Measurements from ENCODE around the gene CSF3R.

DNA sequence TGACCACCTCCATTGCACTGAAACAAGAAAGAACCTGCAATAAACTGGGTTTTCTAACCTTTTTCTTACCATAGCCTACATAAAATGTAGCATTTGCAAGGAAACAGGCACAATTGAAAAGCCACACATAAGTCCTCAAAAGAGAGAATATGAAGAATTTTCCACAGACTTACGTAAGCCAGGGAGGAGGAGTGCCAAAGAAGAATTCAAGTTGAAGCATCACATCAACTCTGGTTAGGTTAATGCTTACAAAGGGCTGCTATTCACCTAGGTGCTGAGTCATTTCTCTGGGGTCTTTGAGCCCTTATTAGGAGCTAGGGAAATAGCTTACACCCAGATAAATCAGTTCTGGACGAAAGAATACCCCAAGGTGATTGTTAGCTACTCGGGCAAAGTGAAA, 42.1 kb downstream of the CSF3R start:
- no peak for TF ChIP-seq POLR2A (IDR thresholded peaks at IDR 0.05; ENCODE audit: low read depth, low read length)
- no peak for TF ChIP-seq POLR2AphosphoS5 (IDR thresholded peaks at IDR 0.05; ENCODE audit: low read depth, low read length)
- TF ChIP-seq TAF1 (IDR thresholded peaks at IDR 0.05; ENCODE audit: borderline replicate concordance, low read depth, low read length) = no peak
